GM12865 (cell line): ENCODE data around the gene BTBD9.

Experiments used
- DNase-seq: peaks from one replicate; pipeline ENCODE4 v3.0.0; 2010; ENCODE audit warnings: low read depth
- H3K4me3 ChIP-seq: 2 replicates; pipeline ENCODE4 v1.5.1; 2011; ENCODE audit warnings: mild to moderate bottlenecking, low read depth, low read length, control low read depth
- TF ChIP-seq, protein P1 (sequence below): IDR thresholded peaks from 2 replicates; pipeline ENCODE4 v1.5.1; 2011; ENCODE audit warnings: low read length, control low read depth, low read depth, inconsistent platforms; ENCODE audit not compliant: insufficient read depth; ENCODE audit errors: missing control alignments

The BTBD9 gene

DNA sequence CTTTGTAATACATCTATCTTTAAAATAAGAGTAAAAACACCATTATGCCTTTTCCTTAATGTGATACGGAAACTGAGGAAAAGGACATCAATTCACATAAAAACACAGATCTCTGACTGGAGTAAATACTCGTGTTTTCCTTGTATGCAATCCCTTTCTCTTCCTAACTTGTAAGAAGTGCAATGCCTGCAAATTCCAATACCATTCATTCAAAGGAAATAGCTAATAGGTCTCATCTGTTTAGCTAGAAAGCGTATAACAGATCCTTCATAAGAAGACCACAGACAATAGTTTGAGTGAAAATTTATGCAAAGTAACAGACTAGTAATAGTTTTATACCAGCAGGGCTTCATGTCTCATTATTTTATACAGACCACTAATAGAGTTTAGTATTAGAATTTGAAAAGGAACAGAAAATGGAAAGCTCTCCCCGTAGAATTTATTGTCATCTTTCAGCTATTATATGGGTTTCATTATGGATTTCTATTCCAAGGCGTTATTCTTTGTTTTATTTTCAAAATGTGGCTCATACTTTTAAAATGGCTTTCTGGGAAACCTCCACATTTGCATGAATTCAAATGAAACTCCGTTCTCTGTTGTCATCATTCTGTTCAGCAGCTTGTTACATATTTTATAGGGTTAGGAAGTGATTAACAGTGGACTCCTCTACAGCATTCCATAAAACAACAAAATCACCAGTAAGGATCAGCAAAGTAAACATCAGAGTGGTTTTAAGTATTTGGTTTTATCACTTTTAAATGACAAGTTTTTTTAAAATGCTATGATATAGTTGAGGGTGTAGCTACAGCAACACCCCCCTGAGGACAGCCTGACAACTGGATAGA lies 186.7 kb downstream of the BTBD9 start:
- DNase-seq = no peak
- TF ChIP-seq, protein P1, sequence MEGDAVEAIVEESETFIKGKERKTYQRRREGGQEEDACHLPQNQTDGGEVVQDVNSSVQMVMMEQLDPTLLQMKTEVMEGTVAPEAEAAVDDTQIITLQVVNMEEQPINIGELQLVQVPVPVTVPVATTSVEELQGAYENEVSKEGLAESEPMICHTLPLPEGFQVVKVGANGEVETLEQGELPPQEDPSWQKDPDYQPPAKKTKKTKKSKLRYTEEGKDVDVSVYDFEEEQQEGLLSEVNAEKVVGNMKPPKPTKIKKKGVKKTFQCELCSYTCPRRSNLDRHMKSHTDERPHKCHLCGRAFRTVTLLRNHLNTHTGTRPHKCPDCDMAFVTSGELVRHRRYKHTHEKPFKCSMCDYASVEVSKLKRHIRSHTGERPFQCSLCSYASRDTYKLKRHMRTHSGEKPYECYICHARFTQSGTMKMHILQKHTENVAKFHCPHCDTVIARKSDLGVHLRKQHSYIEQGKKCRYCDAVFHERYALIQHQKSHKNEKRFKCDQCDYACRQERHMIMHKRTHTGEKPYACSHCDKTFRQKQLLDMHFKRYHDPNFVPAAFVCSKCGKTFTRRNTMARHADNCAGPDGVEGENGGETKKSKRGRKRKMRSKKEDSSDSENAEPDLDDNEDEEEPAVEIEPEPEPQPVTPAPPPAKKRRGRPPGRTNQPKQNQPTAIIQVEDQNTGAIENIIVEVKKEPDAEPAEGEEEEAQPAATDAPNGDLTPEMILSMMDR = no peak
- no peak overlapping the region for H3K4me3 ChIP-seq

DNA sequence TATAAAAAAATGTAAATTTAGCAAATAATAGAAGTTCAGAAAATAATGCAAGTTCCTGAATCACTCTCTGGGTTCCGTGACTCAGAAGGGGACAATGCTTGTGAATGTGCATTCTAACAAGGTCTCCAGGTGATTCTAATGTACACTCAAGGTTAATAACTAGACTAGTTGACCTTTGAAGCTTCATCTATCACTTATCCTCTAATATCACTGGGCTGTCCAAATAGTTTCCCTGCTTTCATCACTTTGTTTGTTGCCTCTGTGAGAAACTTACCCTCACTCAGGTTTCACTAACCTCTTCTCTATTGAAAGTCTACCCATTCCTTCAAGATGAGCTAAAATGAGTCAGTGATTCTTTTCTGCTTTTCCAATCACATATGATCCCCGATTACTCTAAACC lies 189.0 kb downstream of the BTBD9 start:
- no peak for DNase-seq
- TF ChIP-seq, protein P1 = no peak

DNA sequence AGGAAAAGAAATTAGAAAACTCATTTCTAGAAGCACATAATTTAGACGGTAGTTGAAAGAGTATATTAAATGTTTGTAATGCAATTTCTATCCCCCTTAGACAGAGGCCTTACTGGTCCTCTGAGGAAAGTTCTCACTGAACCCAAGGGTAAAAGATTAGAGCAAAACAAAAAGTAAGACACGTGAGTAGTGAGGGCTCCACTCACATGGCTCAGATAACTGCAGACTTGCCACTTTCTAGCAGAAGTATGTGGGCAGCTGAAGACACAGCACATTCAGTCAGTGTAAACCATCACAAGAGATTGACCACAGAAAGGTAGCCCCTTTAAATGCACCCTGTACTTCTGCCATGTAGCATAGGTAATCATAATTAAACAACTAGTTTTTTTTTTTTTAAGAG lies 193.8 kb downstream of the BTBD9 start:
- no peak overlapping the region for H3K4me3 ChIP-seq
- no peak for DNase-seq
- TF ChIP-seq, protein P1 = no peak

More for the DNA sequence above, 189.0 kb downstream of the BTBD9 start:
- H3K4me3 ChIP-seq = no peak overlapping the region

DNA sequence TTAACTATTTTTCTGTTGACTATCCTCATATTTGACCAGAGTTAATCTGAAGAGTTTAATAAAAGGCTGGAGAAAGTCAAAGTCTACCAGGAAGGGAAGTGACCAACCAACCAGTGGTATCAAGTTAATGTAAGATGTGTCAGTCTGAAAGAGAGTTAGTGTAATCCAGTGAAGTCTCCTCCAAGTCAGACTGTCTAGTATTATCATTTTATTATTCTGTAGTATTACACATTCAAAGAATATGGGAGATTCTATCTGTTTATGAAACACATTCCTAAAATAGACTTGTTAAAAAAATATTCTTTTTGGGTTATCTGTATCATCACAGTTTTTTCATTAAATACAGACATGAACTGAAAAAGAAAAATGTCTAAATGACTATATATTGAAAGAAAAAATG lies 194.4 kb downstream of the BTBD9 start:
- no peak for DNase-seq
- H3K4me3 ChIP-seq = no peak overlapping the region
- TF ChIP-seq, protein P1 = no peak

DNA sequence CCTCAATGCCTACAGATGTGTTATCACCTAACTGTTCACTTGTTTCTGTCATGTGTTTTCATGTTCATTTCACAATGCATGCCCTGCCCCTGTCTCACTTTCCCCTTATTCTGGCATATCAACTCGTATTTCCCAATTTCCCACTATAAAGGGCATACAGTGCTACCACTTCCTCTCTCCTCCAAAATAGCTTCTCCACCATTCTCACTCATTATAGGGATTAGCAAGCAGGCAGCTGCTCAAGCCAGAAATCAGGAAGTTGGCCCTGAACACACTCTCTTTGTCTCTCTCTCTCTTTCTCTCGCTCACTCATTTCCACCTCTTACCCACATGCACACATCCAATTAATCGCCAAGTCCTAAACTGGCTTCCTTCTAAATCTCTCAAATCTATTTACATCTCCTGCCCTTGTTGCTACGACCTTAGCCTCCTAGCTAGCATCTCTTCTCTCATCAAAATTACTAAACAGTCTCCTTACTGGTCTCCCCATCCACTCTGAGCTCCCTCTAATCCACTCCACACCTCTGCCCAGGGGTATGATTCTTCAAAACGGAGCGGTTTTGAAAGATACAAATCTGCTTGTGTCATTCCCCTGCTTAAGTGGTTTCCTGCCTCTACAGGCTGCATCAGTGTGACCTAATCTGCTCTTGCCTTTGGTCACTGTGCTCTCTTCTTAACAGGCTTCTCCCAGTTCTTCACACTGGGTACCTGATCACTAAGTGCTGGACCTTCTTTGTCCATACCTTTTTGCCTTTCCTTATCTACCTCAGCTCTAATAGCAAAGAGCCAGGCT lies 196.2 kb downstream of the BTBD9 start:
- DNase-seq = no peak
- TF ChIP-seq, protein P1 = no peak
- H3K4me3 ChIP-seq = no peak overlapping the region

DNA sequence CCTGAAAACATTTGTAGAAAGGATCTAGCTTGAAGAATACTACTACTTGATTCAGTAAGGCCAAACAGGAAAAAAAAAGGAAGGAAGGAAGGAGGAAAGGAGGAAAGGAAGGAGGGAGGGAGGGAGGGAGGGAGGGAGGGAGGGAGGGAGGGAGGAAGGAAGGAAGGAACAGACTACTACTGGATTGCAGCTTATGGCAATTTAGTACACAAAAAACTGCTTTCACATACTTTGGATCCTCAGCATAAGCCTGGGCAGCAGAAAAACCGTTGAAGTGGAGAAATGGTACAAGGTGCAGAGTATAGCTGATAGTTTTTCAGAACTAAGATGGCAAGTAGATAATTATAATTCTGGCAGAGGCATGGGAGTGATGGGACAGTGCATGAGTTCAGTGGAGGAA lies 201.6 kb downstream of the BTBD9 start:
- TF ChIP-seq, protein P1 = no peak
- no peak overlapping the region for H3K4me3 ChIP-seq
- DNase-seq = no peak
